Islet precursor cell (in vitro differentiated cells): Measurements from ENCODE around the gene TTLL4.
"Not testable (repeated sequence)": the region's sequence is repeated elsewhere in the genome, so short reads cannot be mapped to it uniquely, and the experiment has no call there.

Experiments
- DNase-seq: peaks from one replicate; pipeline ENCODE4 v3.0.0-alpha.2; 2018

The TTLL4 gene

DNA sequence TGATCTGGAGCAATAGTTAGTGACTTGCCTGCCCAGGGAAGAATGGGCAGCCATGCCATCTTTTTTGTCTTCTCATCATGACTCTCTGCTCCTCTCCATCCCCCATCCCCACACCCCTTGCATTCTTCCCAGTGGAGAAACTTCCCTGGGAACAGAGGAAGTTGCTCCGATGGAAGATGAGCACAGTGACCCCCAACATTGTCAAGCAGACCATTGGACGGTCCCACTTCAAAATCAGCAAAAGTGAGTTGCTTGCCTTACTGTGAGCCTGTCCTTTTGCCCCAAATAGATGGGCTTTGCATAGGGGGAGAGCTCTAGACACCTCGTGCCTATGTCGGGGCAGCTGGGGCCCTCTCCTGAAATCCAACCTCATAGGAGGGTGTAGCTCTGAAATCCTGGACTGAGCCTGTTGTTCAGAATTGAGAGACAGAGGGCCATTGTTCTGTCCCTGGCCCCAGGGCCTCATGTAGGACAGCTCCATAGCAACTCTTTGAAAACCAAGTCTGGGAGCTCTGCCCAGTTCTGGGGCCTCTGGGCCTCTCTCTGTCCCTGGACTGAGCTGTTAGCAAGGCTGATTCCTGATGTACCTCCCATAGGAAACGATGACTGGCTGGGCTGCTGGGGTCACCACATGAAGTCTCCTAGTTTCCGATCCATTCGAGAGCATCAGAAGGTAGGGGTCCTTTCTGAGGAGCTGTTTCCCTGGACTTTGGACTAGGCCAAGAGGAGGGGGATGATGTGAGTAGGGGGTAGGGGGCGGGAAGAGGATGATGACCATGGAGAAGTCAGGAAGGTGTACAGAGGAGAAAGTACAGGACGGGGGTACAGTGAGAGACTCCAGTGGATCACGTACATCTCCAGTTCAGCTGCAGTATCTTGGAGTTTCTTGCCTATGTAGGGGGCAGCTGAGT lies 35.2 kb downstream of the TTLL4 start:
- peak; percentile 77 for DNase-seq

GRCh38 chr2:218746470-218746795 lies 35.8 kb downstream of the TTLL4 start:
- no peak for DNase-seq

DNA sequence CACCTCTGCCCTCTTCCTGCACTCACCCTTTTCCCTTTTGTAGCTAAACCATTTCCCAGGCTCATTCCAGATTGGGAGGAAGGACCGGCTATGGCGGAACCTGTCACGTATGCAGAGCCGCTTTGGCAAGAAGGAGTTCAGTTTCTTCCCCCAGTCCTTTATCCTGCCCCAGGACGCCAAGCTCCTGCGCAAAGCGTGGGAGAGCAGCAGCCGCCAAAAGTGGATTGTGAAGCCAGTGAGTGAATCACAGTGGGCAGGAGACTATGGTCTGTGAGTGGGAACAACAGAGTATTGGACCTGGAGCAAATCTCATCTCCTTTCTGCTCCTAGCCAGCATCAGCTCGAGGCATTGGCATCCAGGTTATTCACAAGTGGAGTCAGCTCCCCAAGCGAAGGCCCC lies 36.3 kb downstream of the TTLL4 start:
- no peak for DNase-seq

- DNase-seq = no peak
Measured at GRCh38 chr2:218748741-218749441, 38.3 kb downstream of the TTLL4 start.

DNA sequence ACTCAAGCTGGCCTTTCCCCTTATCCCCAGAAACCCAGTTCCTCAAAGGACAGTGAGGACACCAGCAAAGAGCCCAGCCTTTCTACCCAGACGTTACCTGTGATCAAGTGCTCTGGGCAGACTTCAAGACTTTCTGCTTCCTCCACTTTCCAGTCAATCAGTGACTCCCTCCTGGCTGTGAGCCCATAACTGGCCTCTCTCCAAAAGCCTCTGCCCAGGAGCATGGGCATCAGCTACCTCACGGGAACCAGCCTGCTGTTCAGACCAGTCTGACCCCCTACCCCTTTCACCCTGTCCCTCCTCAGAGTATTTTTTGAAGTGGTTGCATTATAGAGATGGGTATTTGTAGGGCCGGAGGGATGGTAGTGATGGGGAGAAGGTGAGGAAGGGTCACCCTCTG lies 43.6 kb downstream of the TTLL4 start:
- no peak for DNase-seq

DNA sequence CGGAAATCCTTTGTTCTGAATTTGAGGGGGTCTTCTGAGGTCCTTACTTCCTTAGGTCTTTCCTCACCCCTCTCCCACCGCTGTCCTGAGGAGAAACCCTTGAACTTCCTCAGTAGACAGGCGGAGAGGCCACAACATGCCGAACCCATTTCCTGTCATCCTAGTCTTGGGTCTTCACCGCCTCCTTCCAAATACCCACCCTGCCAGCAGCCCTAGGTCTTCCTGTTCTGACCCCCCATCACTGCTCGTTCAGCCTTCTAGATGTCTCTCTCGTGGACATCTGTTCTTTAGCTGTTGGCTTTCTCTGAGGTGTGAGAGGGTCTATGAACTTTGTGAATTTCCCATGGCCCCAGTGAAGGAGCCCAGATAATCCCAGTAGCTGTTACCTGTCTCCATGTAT lies 44.1 kb downstream of the TTLL4 start:
- DNase-seq = no peak

- DNase-seq = no peak
Measured at GRCh38 chr2:218755198-218755566, 44.5 kb downstream of the TTLL4 start.

DNA sequence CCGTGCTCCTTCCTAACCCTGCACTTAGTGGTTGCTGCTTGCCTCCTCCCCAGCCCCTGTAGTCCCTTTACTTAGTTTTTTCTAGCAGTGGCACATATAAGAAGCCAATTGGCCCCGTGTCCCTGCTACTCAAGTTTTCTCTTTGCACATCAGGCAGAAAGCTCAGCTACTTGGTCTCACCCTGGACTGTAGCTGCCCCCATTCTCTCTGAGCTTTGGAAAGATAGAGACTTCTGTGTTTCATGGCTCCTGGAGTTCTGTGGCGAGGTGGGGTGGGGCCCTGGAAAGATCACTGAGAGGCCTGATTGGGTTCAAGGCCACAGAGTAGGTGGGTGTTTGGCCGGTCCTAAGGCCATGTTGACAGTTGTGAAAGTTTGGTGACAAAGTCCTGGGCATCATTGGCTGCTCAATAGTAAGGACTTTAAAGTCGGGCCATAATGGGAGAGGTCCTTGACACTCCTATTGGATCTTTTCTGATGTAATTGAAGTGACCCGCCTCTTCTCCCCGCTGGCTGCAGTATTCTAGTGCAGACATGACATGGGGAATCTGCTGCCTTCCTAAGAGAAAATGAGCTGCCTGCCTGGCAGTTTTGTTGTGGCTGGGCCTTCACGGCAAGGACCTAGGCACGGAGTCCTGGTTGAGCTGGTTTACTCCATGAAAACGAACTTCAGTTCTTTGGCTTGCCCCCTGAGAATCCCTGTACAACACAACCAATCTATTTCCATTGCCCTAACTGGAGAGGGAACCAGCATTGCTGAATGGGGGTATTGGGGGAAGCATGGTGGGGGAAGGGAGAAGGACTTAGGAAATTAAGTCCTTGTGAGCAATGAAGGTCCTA lies 45.2 kb downstream of the TTLL4 start:
- DNase-seq = no peak

DNA sequence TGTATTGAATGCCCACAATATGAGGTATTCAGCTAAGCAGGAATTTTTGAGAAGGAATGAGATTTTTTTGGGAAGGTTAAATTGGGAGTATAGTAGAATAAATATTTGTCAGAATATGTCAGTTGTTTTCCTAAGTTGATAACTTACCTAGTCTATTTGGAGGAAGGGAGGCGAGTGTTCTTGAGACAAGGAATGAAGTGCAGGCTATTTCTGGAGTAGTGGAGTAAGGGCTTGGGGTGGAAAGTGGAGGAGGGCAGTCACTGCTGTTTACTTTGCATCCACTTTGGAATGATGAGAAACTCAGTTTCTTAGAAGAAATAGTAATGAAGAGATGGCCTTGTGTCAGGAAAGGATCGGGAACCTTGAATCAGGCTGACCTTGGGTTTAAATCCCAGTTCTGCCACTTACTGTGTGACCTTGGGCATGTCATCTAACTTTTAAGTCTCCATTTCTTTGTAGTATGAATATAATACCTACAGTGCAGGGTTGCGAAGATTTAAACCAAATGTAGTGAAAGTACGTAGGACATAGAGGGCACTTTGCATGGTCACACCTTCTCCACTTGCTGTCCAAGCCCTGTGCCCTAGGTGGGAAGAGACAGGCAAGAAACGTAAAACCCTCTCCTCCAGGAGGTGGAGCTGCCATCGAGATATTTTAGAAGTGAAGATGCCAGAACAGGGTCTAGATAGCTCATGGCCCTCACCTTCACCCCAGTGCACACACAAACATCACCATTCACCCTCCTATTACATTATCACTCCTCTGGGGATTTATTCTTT lies 46.2 kb downstream of the TTLL4 start:
- no peak for DNase-seq

- no peak for DNase-seq
Measured at GRCh38 chr2:218761795-218762194, 51.2 kb downstream of the TTLL4 start.

- DNase-seq = not testable (repeated sequence)
Measured at GRCh38 chr2:218772759-218773158, 62.1 kb downstream of the TTLL4 start.

GRCh38 chr2:218773881-218774280 lies 63.2 kb downstream of the TTLL4 start:
- DNase-seq = no peak

DNA sequence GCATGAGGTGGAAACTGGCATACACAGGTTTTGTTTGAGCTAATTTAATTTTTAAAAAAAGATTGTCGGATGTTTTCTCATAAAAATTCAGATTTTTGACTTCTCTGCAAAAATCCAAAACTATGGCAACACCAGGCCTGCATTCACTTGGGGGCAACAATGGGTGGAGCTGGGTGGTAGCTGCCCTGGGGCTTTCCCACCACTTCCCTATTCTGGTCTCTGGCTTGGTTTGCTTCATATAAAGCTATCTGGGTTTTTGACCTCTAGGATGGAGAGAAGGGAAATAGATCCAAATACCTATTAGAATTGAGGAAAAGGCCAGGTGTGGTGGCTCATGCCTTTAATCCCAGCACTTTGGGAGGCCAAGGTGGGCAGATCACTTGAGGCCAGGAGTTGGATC lies 65.9 kb downstream of the TTLL4 start:
- no peak for DNase-seq

GRCh38 chr2:218777276-218777990 lies 66.8 kb downstream of the TTLL4 start:
- DNase-seq = no peak

DNA sequence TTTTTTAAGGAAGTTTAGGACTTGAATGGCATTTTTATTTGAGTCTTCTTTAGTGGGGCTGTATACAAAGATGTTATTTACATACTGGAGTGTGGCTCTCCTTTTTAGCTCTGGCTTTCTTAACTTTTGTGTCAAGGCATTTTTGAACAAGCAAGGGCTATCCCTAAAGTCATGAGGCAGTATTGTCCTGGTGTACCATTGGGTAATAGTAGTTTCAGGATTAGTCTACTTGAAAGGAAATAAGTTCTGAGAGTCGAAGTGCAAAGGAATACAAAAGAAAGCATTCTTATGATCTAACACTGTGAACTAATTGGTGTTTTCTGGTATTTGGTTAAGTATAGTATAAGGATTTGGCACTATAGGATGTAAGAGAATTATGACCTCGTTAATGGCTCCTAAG lies 69.4 kb downstream of the TTLL4 start:
- DNase-seq = no peak

- no peak for DNase-seq
Measured at GRCh38 chr2:218780851-218781690, 70.4 kb downstream of the TTLL4 start.

- peak; percentile 76 for DNase-seq
Measured at GRCh38 chr2:218781691-218782527, 71.3 kb downstream of the TTLL4 start, which contains the start of gene CYP27A1. Gene CYP27A1, plus strand, starts transcription at chr2:218782147. Its CDS starts 36 bp downstream, at chr2:218782183.

- no peak for DNase-seq
Measured at GRCh38 chr2:218782528-218782844, 71.9 kb downstream of the TTLL4 start.

DNA sequence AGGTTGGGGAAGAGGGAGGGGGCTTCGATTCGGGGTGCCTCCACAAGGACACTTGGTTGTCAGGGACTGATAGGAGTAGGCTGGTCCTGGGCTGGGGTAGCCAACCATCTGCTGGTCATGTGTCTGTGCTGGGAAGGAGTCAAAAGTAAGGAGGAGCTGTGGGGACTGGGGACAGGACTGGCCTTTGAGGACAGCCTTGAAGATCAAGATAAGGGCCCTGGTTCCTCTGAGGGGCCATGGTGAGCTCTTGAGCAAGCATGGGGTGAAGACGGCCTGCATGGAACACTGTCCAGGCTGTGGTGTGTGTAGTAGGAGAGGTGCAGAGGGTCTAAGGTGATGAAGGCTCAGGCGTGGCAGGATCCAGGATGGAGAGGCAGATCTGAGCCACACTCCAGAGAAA lies 73.1 kb downstream of the TTLL4 start:
- DNase-seq = no peak

DNA sequence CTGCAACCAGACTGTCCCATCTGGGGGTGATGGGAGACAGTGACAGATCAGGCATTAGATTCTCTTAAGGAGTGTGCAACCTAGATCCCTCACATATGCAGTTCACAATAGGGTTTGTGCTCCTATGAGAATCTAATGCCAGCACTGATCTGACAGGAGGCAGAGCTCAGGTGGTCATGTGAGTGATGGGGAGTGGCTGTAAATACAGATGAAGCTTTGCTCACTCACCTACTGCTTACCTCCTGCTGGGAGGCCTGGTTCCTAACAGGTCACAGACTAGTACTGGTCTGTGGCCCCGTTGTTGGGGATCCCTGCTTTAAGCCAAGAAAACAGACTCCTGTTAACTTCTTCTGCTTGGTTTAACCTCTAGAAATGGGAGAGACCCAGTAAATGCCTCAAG lies 74.5 kb downstream of the TTLL4 start:
- no peak for DNase-seq
